Uterus (tissue), 2 donors: ENCODE results near the gene TCHH.

Experiments used
- CTCF ChIP-seq, 4 experiments: fragments of 200-600 bp in 2 of 4; fragments of 450-650 bp in 2 of 4; sonication (generic) in 2 of 4; IDR thresholded peaks; one replicate each; pipeline ENCODE4 v1.5.1; 2016 to 2019; ENCODE audit warnings: antibody characterized with exemption in 4 of 4, mild to moderate bottlenecking in 2 of 4, moderate library complexity in 1 of 4
- POLR2A ChIP-seq, 2 donors: fragments of 450-650 bp; IDR thresholded peaks; one replicate each; pipeline ENCODE4 v1.6.1; 2016; ENCODE audit warnings: antibody characterized with exemption in 2 of 2, mild to moderate bottlenecking in 1 of 2, moderate library complexity in 1 of 2

- no peak for TF ChIP-seq CTCF (IDR thresholded peaks at IDR 0.05)
- no peak for TF ChIP-seq POLR2A (IDR thresholded peaks at IDR 0.05)
Observed at GRCh38 chr1:152162792-152163463, 47.7 kb upstream of the TCHH start.
